A172 (cell line): ENCODE measurements around the gene CFAP126. TPM values are rescaled to one million over a fixed set of nuclear protein-coding genes. Genes with fewer than 3 reads are reported as not detected.

Experiments
- total RNA-seq: library from RNA; depleted of rRNA; stranded (reverse); fragments of >200 nt; shearing (Covaris generic); gene quantifications from 2 replicates; pipeline ENCODE4 v1.2.3, GENCODE V29; 2014; rRNA removed

Gene CFAP126
- total RNA-seq, 1 experiment from 2014 or later, result not detected

Other genes starting within 250 kb of the CFAP126 start
- gene PFDN2, start 249.8 kb downstream of the CFAP126 start, total RNA-seq, result 197 and 218 TPM in 2 replicates
- 26.8 and 27.8 TPM in 2 replicates for gene NIT1, start 249.8 kb downstream of the CFAP126 start, total RNA-seq
- gene DEDD, start 235.2 kb downstream of the CFAP126 start, total RNA-seq, result 37.8 and 40.1 TPM in 2 replicates
- gene UFC1, start 213.9 kb downstream of the CFAP126 start, total RNA-seq, result 95.7 and 128 TPM in 2 replicates
- 5.2 and 5.7 TPM in 2 replicates for gene USP21, start 208.4 kb downstream of the CFAP126 start, total RNA-seq
- 37.1 and 39.9 TPM in 2 replicates for gene PPOX, start 201.4 kb downstream of the CFAP126 start, total RNA-seq
- gene B4GALT3, start 190.4 kb downstream of the CFAP126 start, total RNA-seq, result 59.5 and 61.1 TPM in 2 replicates
- gene ADAMTS4, start 168.8 kb downstream of the CFAP126 start, total RNA-seq, result not detected in 2 replicates
- 179 and 197 TPM in 2 replicates for gene NDUFS2, start 165.5 kb downstream of the CFAP126 start, total RNA-seq
- not detected in 2 replicates for gene FCER1G, start 152.6 kb downstream of the CFAP126 start, total RNA-seq
- not detected in 2 replicates for gene APOA2, start 144.2 kb downstream of the CFAP126 start, total RNA-seq
- gene TOMM40L, start 141.8 kb downstream of the CFAP126 start, total RNA-seq, result 16.1 and 16.8 TPM in 2 replicates
- gene NR1I3, start 129.7 kb downstream of the CFAP126 start, total RNA-seq, result 0.50 TPM in 1 of 2 replicates, not detected in the other
- not detected in 2 replicates for gene PCP4L1, start 109.1 kb downstream of the CFAP126 start, total RNA-seq
- 0.21 and 4.8 TPM in 2 replicates for gene MPZ, start 57.9 kb downstream of the CFAP126 start, total RNA-seq
- 32.8 and 48.8 TPM in 2 replicates for gene SDHC, start 53.5 kb downstream of the CFAP126 start, total RNA-seq
- 0.40 and 0.98 TPM in 2 replicates for gene FCGR2A, start 137.6 kb upstream of the CFAP126 start, total RNA-seq
- gene HSPA6, start 156.7 kb upstream of the CFAP126 start, total RNA-seq, result 1.2 and 1.7 TPM in 2 replicates
- not detected in 2 replicates for gene FCGR3A, start 181.9 kb upstream of the CFAP126 start, total RNA-seq